Measurements from ENCODE around the gene SMIM21.

DNA sequence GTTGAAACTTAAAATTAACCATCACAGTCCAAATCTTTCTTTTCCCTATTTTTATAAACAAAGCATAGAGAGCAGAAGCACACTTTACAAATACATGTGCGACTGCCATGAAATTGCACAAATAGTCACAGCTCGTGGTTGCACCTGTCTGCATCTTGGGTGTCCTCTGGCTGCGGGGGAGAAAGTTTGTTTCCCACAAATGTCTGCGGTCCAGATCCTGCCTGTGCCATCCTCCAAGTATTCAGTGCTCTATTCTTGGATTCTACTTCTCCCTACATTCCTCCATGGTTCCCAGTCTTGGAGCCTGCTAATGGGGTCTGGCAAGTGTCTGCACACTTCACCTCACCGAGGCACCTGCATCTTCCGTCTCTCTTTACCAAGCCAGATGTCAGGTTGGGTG is 52.2 kb downstream of the SMIM21 start:
- no peak for TF ChIP-seq GATA2 (IDR thresholded peaks at IDR 0.05; ENCODE audit: low read depth, low read length)
- TF ChIP-seq GATA3 (IDR thresholded peaks at IDR 0.05; ENCODE audit: low read depth, low read length) = no peak

Measured in SH-SY5Y (cell line).